ENCODE measurements around the gene NFATC4. TPM values are rescaled to one million over a fixed set of nuclear protein-coding genes. Genes with fewer than 3 reads are reported as not detected.

Gene NFATC4
- total and polyA plus RNA-seq, 10 of the 15 experiments (the other 5 are each of a cell fraction or from before 2014, with no cell fraction given) = 0.97 to 14.3 (median 4.9) TPM

- DNase-seq (ENCODE audit: low read depth, low spot score) (peak; percentile 38), FAIRE-seq (peak; percentile 90), ATAC-seq (peak; percentile 63)
- intact Hi-C loops (cut with micrococcal nuclease; ENCODE audit: unreplicated experiment) (loop anchor here (1.0 to 5.0 kb wide), 3 partner anchors 34 to 65 kb away; no protein-coding TSS in a partner anchor), in situ Hi-C loops (cut with MboI) (loop anchor here (5.0 kb wide), 1 partner anchor 66 kb away; no protein-coding TSS in a partner anchor)
- peak overlapping the region; percentile 83 for H3K4me2 ChIP-seq (ENCODE audit: control insufficient read depth, insufficient read depth)
- WGBS (ENCODE audit: insufficient coverage, insufficient replicate concordance, low lambda C conversion rate, missing lambda C conversion rate) = 15% methylated on average over 24 of the region's 28 CpGs
- peaks cover 1 to 6% of the 10 kb centered on the region in 2 experiments for H3K27me3 ChIP-seq (replicated peaks in 1 of 2; ENCODE audit: control insufficient read depth in 2 of 2, insufficient read depth in 2 of 2, low read length in 1 of 2)
- no peaks in the 10 kb centered on the region for H4K20me1 ChIP-seq (ENCODE audit: control insufficient read depth, insufficient read depth)
- H3K79me2 ChIP-seq (ENCODE audit: control insufficient read depth, insufficient read depth, low read length) = no peaks in the 10 kb centered on the region
- no peak overlapping the region for H3K27ac ChIP-seq (ENCODE audit: control insufficient read depth, insufficient read depth)
- H3K9me3 ChIP-seq (replicated peaks; ENCODE audit: control insufficient read depth, insufficient read depth, low read length) = no peaks in the 10 kb centered on the region
- H3K4me1 ChIP-seq (ENCODE audit: control insufficient read depth, insufficient read depth, low read length) = peaks cover 16% of the 10 kb centered on the region
- RAD21 ChIA-PET (ENCODE audit: unreplicated experiment) = interaction anchor here (0.6 to 2.3 kb wide), 17 partner anchors 17 to 154 kb away, joined by 3 to 122 read pairs (median 5); partner anchors contain the start of genes ADCY4, CBLN3, DHRS1 and KHNYN
- H2AFZ ChIP-seq (ENCODE audit: control insufficient read depth, low read depth, low read length) = peak overlapping the region; percentile 28; the same call in 1 of the 2 replicates
- peak overlapping the region; percentile 31; the same call in 1 of the 2 replicates for H3K4me3 ChIP-seq
- no peak overlapping the region; the same call in 1 of the 2 replicates for H3K9ac ChIP-seq (ENCODE audit: control insufficient read depth, insufficient read depth, low read length)
- H3K36me3 ChIP-seq (ENCODE audit: control insufficient read depth in 2 of 2, insufficient read depth in 2 of 2, low read length in 1 of 2) = no peaks in the 10 kb centered on the region
- CTCF ChIA-PET = interaction anchor here (0.7 to 2.3 kb wide), 28 partner anchors 8 to 115 kb away, joined by 3 to 163 read pairs (median 4); partner anchors contain the start of genes ADCY4, CBLN3, CIDEB and DHRS1
- POLR2A ChIA-PET = interaction anchor here (0.6 to 2.3 kb wide), 21 partner anchors 9 to 609 kb away, joined by 3 to 61 read pairs (median 4); partner anchors contain the start of genes CBLN3, DCAF11, KHNYN and NRL
- TSS peak; percentile 91 for BruUV-seq (replicated peaks)
- SMC1A ChIA-PET (ENCODE audit: uncharacterized antibody, unreplicated experiment) = interaction anchor here (0.6 to 2.3 kb wide), 19 partner anchors 8 to 423 kb away, joined by 3 to 79 read pairs (median 5); partner anchors contain the start of genes CBLN3, KHNYN, RIPK3 and SDR39U1
- TF ChIP-seq IRF3 (IDR thresholded peaks at IDR 0.05) (no peak), ATF7 (IDR thresholded peaks at IDR 0.05; ENCODE audit: low read depth) (0 out of 2 replicates have a peak, but pooled peaks have one; percentile 10), RAD21 (IDR thresholded peaks at IDR 0.05; ENCODE audit: insufficient read depth, low read depth, low read length) (peak; percentile 70), IKZF1 (conservative IDR thresholded peaks at IDR 0.05) (0 out of 2 replicates have a peak, but pooled peaks have one; percentile 17), MLLT1 (IDR thresholded peaks at IDR 0.05) (0 out of 2 replicates have a peak, but pooled peaks have one; percentile 36), HDAC6 (IDR thresholded peaks at IDR 0.05; ENCODE audit: unreplicated experiment) (no peak), SKIL (IDR thresholded peaks at IDR 0.05; ENCODE audit: low read depth, poor library complexity, severe bottlenecking) (no peak), ZBTB33 (IDR thresholded peaks at IDR 0.05) (peak; percentile 38; the same call in 1 of the 2 replicates), NBN (IDR thresholded peaks at IDR 0.05) (peak; percentile 30), EED (IDR thresholded peaks at IDR 0.05; ENCODE audit: low read depth) (0 out of 2 replicates have a peak, but pooled peaks have one; percentile 13)
Measured at GRCh38 chr14:24365600-24366412, 2.2 kb upstream of the NFATC4 start.
